ENCODE results near the gene ELL2.

ELL2 gene

GRCh38 chr5:95886340-95887044 is 75.2 kb downstream of the ELL2 start:
- no peak overlapping the region for H2BK5ac ChIP-seq (ENCODE audit: low read length)
- no peak overlapping the region for H2AFZ ChIP-seq (ENCODE audit: low read length)
- H3K23ac ChIP-seq (ENCODE audit: low read depth, low read length, poor library complexity) = no peak overlapping the region
- no peak overlapping the region for H2BK15ac ChIP-seq (ENCODE audit: low read length)
- no peak overlapping the region for H2BK120ac ChIP-seq (ENCODE audit: low read depth, low read length)
- no peaks in the 10 kb centered on the region for H3K79me1 ChIP-seq (ENCODE audit: low read depth, low read length)
- H2AK5ac ChIP-seq (ENCODE audit: low read depth, low read length) = no peak overlapping the region
- WGBS, 2 donors (ENCODE audit: extremely low coverage in 2 of 2, insufficient read length in 2 of 2, insufficient replicate concordance in 1 of 2) = no CpG with 5 or more reads among the region's 1 CpG
- H3K9ac ChIP-seq (ENCODE audit: low read depth, low read length, poor library complexity) = no peak overlapping the region
- H3K27me3 ChIP-seq (ENCODE audit: control insufficient read depth in 3 of 3, insufficient read depth in 3 of 3, low read depth in 1 of 3, low read length in 3 of 3) = no peaks in the 10 kb centered on the region
- no peak overlapping the region for H3K4ac ChIP-seq (ENCODE audit: low read length)
- H4K91ac ChIP-seq (ENCODE audit: low read depth, low read length, poor library complexity) = no peak overlapping the region
- no peak overlapping the region for H3K4me3 ChIP-seq (ENCODE audit: low read length in 2 of 2)
- H3K9me3 ChIP-seq (replicated peaks in 1 of 2; ENCODE audit: control insufficient read depth in 2 of 2, insufficient read depth in 1 of 2, low read depth in 1 of 2, low read length in 2 of 2) = no peaks in the 10 kb centered on the region
- H3K4me1 ChIP-seq (ENCODE audit: control insufficient read depth in 2 of 2, insufficient read depth in 1 of 2, low read depth in 1 of 2, low read length in 2 of 2) = peaks cover 0 to 2% of the 10 kb centered on the region in 2 donors
- H3K18ac ChIP-seq (ENCODE audit: low read length) = no peak overlapping the region
- peaks cover 0 to 2% of the 10 kb centered on the region in 2 donors for H3K36me3 ChIP-seq (replicated peaks in 1 of 2; ENCODE audit: control insufficient read depth in 2 of 2, insufficient read depth in 2 of 2, low read length in 2 of 2)
- no peak overlapping the region for H3K27ac ChIP-seq (replicated peaks; ENCODE audit: low read length)
- no peak overlapping the region for H3K4me2 ChIP-seq (ENCODE audit: insufficient read depth, low read length, poor library complexity, severe bottlenecking)
- H2BK12ac ChIP-seq (ENCODE audit: low read length) = no peak overlapping the region
- no peak overlapping the region for H4K8ac ChIP-seq (ENCODE audit: low read depth, low read length)
- no peak overlapping the region for H3K14ac ChIP-seq (ENCODE audit: low read length)
- DNase-seq (ENCODE audit: low spot score) = no peak

DNA sequence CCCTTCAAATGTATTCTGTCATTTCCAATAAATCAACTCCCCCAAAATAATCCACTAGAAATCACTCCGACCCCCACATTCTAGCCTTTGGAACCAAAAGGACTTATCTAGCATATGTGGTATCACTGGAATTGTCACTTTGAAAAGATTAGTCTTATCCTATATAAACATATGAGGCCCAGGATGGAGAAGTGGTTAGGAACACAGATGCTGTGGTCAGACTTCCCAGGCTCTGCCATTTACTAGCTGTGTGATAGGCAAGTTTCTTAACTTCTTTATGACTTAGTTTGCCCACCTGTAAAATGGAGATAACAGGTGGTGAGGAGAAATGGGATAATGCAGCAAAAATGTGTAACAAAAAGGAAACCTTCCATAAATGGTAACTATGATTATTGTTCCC is 77.1 kb downstream of the ELL2 start:
- Histone ChIP-seq H2BK5ac (ENCODE audit: low read length) (no peak overlapping the region), H3K9me3 (replicated peaks in 1 of 2; ENCODE audit: control insufficient read depth in 2 of 2, insufficient read depth in 1 of 2, low read depth in 1 of 2, low read length in 2 of 2) (peaks cover 0 to 5% of the 10 kb centered on the region in 2 donors), H3K79me1 (ENCODE audit: low read depth, low read length) (no peaks in the 10 kb centered on the region), H3K23ac (ENCODE audit: low read depth, low read length, poor library complexity) (no peak overlapping the region), H3K4me3 (ENCODE audit: low read length in 2 of 2) (no peak overlapping the region), H3K36me3 (replicated peaks in 1 of 2; ENCODE audit: control insufficient read depth in 2 of 2, insufficient read depth in 2 of 2, low read length in 2 of 2) (no peaks in the 10 kb centered on the region), H3K9ac (ENCODE audit: low read depth, low read length, poor library complexity) (no peak overlapping the region), H2BK12ac (ENCODE audit: low read length) (no peak overlapping the region), H3K14ac (ENCODE audit: low read length) (no peak overlapping the region), H2BK15ac (ENCODE audit: low read length) (no peak overlapping the region), H2AK5ac (ENCODE audit: low read depth, low read length) (no peak overlapping the region), H3K18ac (ENCODE audit: low read length) (no peak overlapping the region), H3K4ac (ENCODE audit: low read length) (no peak overlapping the region), H2AFZ (ENCODE audit: low read length) (no peak overlapping the region), H3K4me2 (ENCODE audit: insufficient read depth, low read length, poor library complexity, severe bottlenecking) (no peak overlapping the region), H4K8ac (ENCODE audit: low read depth, low read length) (no peak overlapping the region), H2BK120ac (ENCODE audit: low read depth, low read length) (no peak overlapping the region), H3K27me3 (ENCODE audit: control insufficient read depth in 3 of 3, insufficient read depth in 3 of 3, low read depth in 1 of 3, low read length in 3 of 3) (no peaks in the 10 kb centered on the region), H4K91ac (ENCODE audit: low read depth, low read length, poor library complexity) (no peak overlapping the region), H3K27ac (replicated peaks; ENCODE audit: low read length) (no peak overlapping the region), H3K4me1 (ENCODE audit: control insufficient read depth in 2 of 2, insufficient read depth in 1 of 2, low read depth in 1 of 2, low read length in 2 of 2) (peaks cover 0 to 3% of the 10 kb centered on the region in 2 donors)
- DNase-seq (ENCODE audit: low spot score) = no peak
- WGBS, 2 donors (ENCODE audit: extremely low coverage in 2 of 2, insufficient read length in 2 of 2, insufficient replicate concordance in 1 of 2) = no CpG with 5 or more reads among the region's 1 CpG

- no peak overlapping the region for H2BK12ac ChIP-seq (ENCODE audit: low read length)
- H4K91ac ChIP-seq (ENCODE audit: low read depth, low read length, poor library complexity) = no peak overlapping the region
- WGBS, 2 donors (ENCODE audit: extremely low coverage in 2 of 2, insufficient read length in 2 of 2, insufficient replicate concordance in 1 of 2) = no CpG with 5 or more reads among the region's 4 CpGs
- H3K4me2 ChIP-seq (ENCODE audit: insufficient read depth, low read length, poor library complexity, severe bottlenecking) = no peak overlapping the region
- no peak overlapping the region for H3K18ac ChIP-seq (ENCODE audit: low read length)
- no peak overlapping the region for H3K9ac ChIP-seq (ENCODE audit: low read depth, low read length, poor library complexity)
- H2BK5ac ChIP-seq (ENCODE audit: low read length) = no peak overlapping the region
- no peak overlapping the region for H2AFZ ChIP-seq (ENCODE audit: low read length)
- H4K8ac ChIP-seq (ENCODE audit: low read depth, low read length) = no peak overlapping the region
- H2BK120ac ChIP-seq (ENCODE audit: low read depth, low read length) = no peak overlapping the region
- H3K27me3 ChIP-seq (ENCODE audit: control insufficient read depth in 3 of 3, insufficient read depth in 3 of 3, low read depth in 1 of 3, low read length in 3 of 3) = no peaks in the 10 kb centered on the region
- no peaks in the 10 kb centered on the region for H3K36me3 ChIP-seq (replicated peaks in 1 of 2; ENCODE audit: control insufficient read depth in 2 of 2, insufficient read depth in 2 of 2, low read length in 2 of 2)
- H3K9me3 ChIP-seq (replicated peaks in 1 of 2; ENCODE audit: control insufficient read depth in 2 of 2, insufficient read depth in 1 of 2, low read depth in 1 of 2, low read length in 2 of 2) = peaks cover 0 to 5% of the 10 kb centered on the region in 2 donors
- no peak overlapping the region for H3K27ac ChIP-seq (replicated peaks; ENCODE audit: low read length)
- H3K4me3 ChIP-seq (ENCODE audit: low read length in 2 of 2) = no peak overlapping the region
- no peak overlapping the region for H2BK15ac ChIP-seq (ENCODE audit: low read length)
- DNase-seq (ENCODE audit: low spot score) = no peak
- H3K23ac ChIP-seq (ENCODE audit: low read depth, low read length, poor library complexity) = no peak overlapping the region
- no peak overlapping the region for H2AK5ac ChIP-seq (ENCODE audit: low read depth, low read length)
- H3K4ac ChIP-seq (ENCODE audit: low read length) = no peak overlapping the region
- H3K4me1 ChIP-seq (ENCODE audit: control insufficient read depth in 2 of 2, insufficient read depth in 1 of 2, low read depth in 1 of 2, low read length in 2 of 2) = peaks cover 0 to 3% of the 10 kb centered on the region in 2 donors
- no peaks in the 10 kb centered on the region for H3K79me1 ChIP-seq (ENCODE audit: low read depth, low read length)
- H3K14ac ChIP-seq (ENCODE audit: low read length) = no peak overlapping the region
Observed at GRCh38 chr5:95884017-95884325, 77.7 kb downstream of the ELL2 start.

DNA sequence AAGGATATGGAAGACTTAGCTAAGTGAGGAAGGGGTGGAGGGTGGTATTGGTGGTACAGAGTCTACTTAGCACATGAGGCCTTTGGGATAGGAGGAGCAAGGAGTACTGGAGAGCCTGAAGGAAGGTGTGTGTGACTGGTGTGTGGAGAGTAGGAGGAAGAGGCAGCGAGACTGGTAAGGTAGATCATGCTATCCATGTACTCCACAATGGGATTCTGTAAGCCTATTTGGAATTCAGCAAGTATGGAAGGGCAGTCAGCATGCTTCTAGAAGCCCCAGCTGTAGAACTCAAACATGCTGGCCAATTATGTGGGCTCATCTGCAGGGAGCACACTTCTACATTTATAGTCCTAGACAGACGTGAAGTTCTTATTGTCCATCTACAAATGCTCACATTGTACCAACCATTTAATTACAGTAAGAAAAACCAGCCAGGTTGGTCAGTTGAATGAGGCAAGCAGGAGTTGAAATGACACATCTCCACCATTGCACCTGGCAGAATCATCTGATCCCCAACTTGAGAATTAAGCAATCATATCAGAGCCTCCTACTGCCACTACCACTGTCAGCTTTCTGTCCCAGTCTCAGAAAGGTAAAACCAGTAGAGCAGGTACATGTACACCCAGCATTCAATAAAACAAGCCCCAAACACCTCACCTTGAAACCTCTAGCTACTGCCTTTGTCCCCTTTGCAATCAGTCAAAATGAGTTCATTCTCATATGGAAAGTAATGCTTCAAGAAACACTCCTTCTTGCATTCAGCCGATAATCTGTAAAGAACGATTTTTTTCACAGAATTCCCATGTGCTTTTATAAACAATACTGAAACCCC is 78.2 kb downstream of the ELL2 start:
- no peak for DNase-seq (ENCODE audit: low spot score)

More for the DNA sequence above, 78.2 kb downstream of the ELL2 start:
- no peak overlapping the region for H2AK5ac ChIP-seq (ENCODE audit: low read depth, low read length)
- no peak overlapping the region for H3K4me3 ChIP-seq (ENCODE audit: low read length in 2 of 2)
- no peaks in the 10 kb centered on the region for H3K36me3 ChIP-seq (replicated peaks in 1 of 2; ENCODE audit: control insufficient read depth in 2 of 2, insufficient read depth in 2 of 2, low read length in 2 of 2)
- no peaks in the 10 kb centered on the region for H3K79me1 ChIP-seq (ENCODE audit: low read depth, low read length)
- H3K4ac ChIP-seq (ENCODE audit: low read length) = no peak overlapping the region
- no peak overlapping the region for H4K91ac ChIP-seq (ENCODE audit: low read depth, low read length, poor library complexity)
- H3K4me1 ChIP-seq (ENCODE audit: control insufficient read depth in 2 of 2, insufficient read depth in 1 of 2, low read depth in 1 of 2, low read length in 2 of 2) = peaks cover 0 to 3% of the 10 kb centered on the region in 2 donors
- no peak overlapping the region for H2BK120ac ChIP-seq (ENCODE audit: low read depth, low read length)
- H3K14ac ChIP-seq (ENCODE audit: low read length) = no peak overlapping the region
- no peak overlapping the region for H2AFZ ChIP-seq (ENCODE audit: low read length)
- no peak overlapping the region for H3K23ac ChIP-seq (ENCODE audit: low read depth, low read length, poor library complexity)
- no peak overlapping the region for H2BK12ac ChIP-seq (ENCODE audit: low read length)
- WGBS, 2 donors (ENCODE audit: extremely low coverage in 2 of 2, insufficient read length in 2 of 2, insufficient replicate concordance in 1 of 2) = no CpG with 5 or more reads among the region's 4 CpGs
- peaks cover 0 to 5% of the 10 kb centered on the region in 2 donors for H3K9me3 ChIP-seq (replicated peaks in 1 of 2; ENCODE audit: control insufficient read depth in 2 of 2, insufficient read depth in 1 of 2, low read depth in 1 of 2, low read length in 2 of 2)
- H3K4me2 ChIP-seq (ENCODE audit: insufficient read depth, low read length, poor library complexity, severe bottlenecking) = no peak overlapping the region
- no peak overlapping the region for H2BK5ac ChIP-seq (ENCODE audit: low read length)
- H3K27me3 ChIP-seq (ENCODE audit: control insufficient read depth in 3 of 3, insufficient read depth in 3 of 3, low read depth in 1 of 3, low read length in 3 of 3) = no peaks in the 10 kb centered on the region
- H2BK15ac ChIP-seq (ENCODE audit: low read length) = no peak overlapping the region
- no peak overlapping the region for H3K9ac ChIP-seq (ENCODE audit: low read depth, low read length, poor library complexity)
- no peak overlapping the region for H4K8ac ChIP-seq (ENCODE audit: low read depth, low read length)
- no peak overlapping the region for H3K18ac ChIP-seq (ENCODE audit: low read length)
- no peak overlapping the region for H3K27ac ChIP-seq (replicated peaks; ENCODE audit: low read length)
